Colonic mucosa (tissue), 4 donors: ENCODE data around the gene PNPLA3. TPM values are rescaled to one million over a fixed set of nuclear protein-coding genes. Genes with fewer than 3 reads are reported as not detected.

ENCODE experiments used
- DNase-seq: peaks from one replicate; pipeline ENCODE4 v3.0.0-alpha.2; 2020
- H3K27ac ChIP-seq: fragments of 200-600 bp; one replicate; pipeline ENCODE4 v1.8.0; 2021
- H3K27me3 ChIP-seq: fragments of 200-600 bp; one replicate; pipeline ENCODE4 v1.8.0; 2021
- H3K36me3 ChIP-seq: fragments of 200-600 bp; one replicate; pipeline ENCODE4 v1.8.0; 2021
- H3K4me1 ChIP-seq: fragments of 200-600 bp; one replicate; pipeline ENCODE4 v1.8.0; 2021; ENCODE audit warnings: mild to moderate bottlenecking
- H3K4me3 ChIP-seq: fragments of 200-600 bp; one replicate; pipeline ENCODE4 v1.8.0; 2021
- H3K9ac ChIP-seq, 2 donors: one replicate each; pipeline ENCODE4 v1.7.0; 2013; ENCODE audit warnings: control low read depth in 2 of 2, low read depth in 2 of 2, low read length in 2 of 2
- H3K9me3 ChIP-seq: fragments of 200-600 bp; one replicate; pipeline ENCODE4 v1.8.0; 2021
- CTCF ChIP-seq: fragments of 200-600 bp; IDR thresholded peaks from one replicate; pipeline ENCODE4 v1.8.0; 2022; ENCODE audit warnings: antibody characterized with exemption, mild to moderate bottlenecking
- intact Hi-C: fragments of 100-400 bp; cut with DNase I; formaldehyde crosslinking; loops from one replicate; pipeline ENCODE4 v1.14.1; 2022
- total RNA-seq, 2 donors: library from RNA; stranded (reverse); fragmentation: NEBNext Ultra II Directional in 1 of 2; extraction: Animal tissue kit (Norgen Biotek cat#: 25700) in 1 of 2; gene quantifications; one replicate each; pipeline ENCODE4 v1.2.1, GENCODE V29; 2021
- donor health status: healthy.
- donor health status: DM: no; HTN: no; CAD: no.
- donor health status: DM: no; HTN: no; CAD: no.

PNPLA3 gene
- total RNA-seq, 2 donors from 2014 or later = 0.15 to 1.6 TPM

GRCh38 chr22:43956805-43957463 lies 33.3 kb downstream of the PNPLA3 start:
- Histone ChIP-seq H3K4me1 (peaks cover 8% of the 10 kb centered on the region), H3K4me3 (no peak overlapping the region), H3K27me3 (no peaks in the 10 kb centered on the region), H3K9me3 (no peaks in the 10 kb centered on the region), H3K9ac (no peak overlapping the region), H3K27ac (no peak overlapping the region), H3K36me3 (no peaks in the 10 kb centered on the region)
- no peak for DNase-seq
- intact Hi-C loops = no loop called here
- TF ChIP-seq CTCF = no peak

GRCh38 chr22:43957871-43958270 lies 34.3 kb downstream of the PNPLA3 start:
- Histone ChIP-seq H3K36me3 (no peaks in the 10 kb centered on the region), H3K27me3 (no peaks in the 10 kb centered on the region), H3K9me3 (no peaks in the 10 kb centered on the region), H3K4me1 (peaks cover 8% of the 10 kb centered on the region), H3K4me3 (no peak overlapping the region), H3K9ac (no peak overlapping the region), H3K27ac (no peak overlapping the region)
- TF ChIP-seq CTCF = no peak
- intact Hi-C loops = no loop called here
- DNase-seq = no peak

DNA sequence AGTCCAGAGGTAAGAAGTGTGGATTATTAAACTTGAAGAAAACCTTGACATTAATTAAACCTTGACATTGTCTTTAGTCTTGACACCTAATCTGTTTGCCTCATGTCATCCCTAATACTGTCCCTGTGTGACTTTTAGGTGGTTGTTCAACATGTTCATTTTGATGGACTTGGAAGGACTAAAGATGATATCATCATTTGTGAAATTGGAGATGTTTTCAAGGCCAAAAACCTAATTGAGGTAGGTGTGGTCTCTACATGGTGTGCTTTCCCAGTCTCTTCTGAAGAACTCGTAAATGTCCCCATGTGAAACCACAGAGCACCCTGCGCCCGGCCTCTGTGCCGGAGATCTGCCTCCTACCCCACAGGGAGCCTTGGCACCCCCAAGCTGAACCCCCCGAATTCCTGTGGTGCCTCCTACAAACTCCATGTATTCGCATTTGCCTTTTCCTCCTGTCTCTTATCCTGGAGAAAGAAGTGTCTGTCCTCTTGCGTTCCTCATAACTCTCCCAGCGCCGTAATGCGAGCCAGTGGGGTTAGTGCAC lies 40.8 kb downstream of the PNPLA3 start:
- intact Hi-C loops = no loop called here
- no peak for DNase-seq
- H3K9me3 ChIP-seq = no peaks in the 10 kb centered on the region
- no peak overlapping the region for H3K4me3 ChIP-seq
- H3K27me3 ChIP-seq = no peaks in the 10 kb centered on the region
- no peak overlapping the region for H3K9ac ChIP-seq
- peaks cover 23% of the 10 kb centered on the region for H3K36me3 ChIP-seq
- H3K4me1 ChIP-seq = no peaks in the 10 kb centered on the region
- TF ChIP-seq CTCF = no peak
- no peak overlapping the region for H3K27ac ChIP-seq

DNA sequence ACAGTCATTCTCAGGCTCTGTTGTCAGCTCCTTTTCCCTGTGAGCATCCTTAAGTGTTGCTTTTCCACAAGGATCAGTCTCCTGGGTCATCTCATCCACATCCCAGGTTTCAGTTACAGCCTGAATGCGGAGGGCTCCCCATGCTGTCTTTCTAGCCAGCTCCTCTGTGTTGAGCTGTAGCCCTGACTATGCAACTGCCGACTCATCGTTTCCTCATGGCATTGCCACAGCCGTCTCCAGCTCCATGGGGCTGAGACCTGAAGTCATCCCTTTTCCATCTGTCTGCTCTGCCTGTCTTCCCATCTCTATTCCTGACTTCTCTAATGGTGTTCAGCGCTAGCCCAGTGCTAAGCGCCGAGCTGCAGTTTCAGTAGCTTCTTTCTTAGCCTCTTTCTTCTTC lies 43.5 kb downstream of the PNPLA3 start:
- no peaks in the 10 kb centered on the region for H3K4me1 ChIP-seq
- no peak for DNase-seq
- no peak for TF ChIP-seq CTCF
- H3K27ac ChIP-seq = no peak overlapping the region
- intact Hi-C loops = no loop called here
- peaks cover 23% of the 10 kb centered on the region for H3K36me3 ChIP-seq
- H3K4me3 ChIP-seq = no peak overlapping the region
- H3K27me3 ChIP-seq = no peaks in the 10 kb centered on the region
- H3K9me3 ChIP-seq = no peaks in the 10 kb centered on the region
- no peak overlapping the region for H3K9ac ChIP-seq

DNA sequence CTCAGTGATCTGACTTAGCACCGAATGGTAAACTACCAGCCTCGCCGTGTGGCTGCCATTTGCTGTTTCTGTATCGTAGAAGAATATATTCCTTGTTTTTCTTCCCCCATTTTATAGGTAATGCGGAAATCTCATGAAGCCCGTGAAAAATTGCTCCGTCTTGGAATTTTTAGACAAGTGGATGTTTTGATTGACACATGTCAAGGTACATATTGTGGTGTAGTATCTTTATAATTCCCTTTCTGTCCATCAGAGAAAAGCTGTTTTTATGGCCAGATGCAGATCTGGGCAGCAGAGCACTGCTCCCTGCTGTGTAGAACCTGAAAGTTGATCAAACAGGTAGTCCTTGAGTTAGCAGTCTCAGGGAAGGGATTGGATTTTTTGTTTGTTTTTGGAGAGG lies 45.0 kb downstream of the PNPLA3 start:
- intact Hi-C loops = no loop called here
- TF ChIP-seq CTCF = no peak
- Histone ChIP-seq H3K27ac (no peak overlapping the region), H3K36me3 (peaks cover 26% of the 10 kb centered on the region), H3K9me3 (no peaks in the 10 kb centered on the region), H3K9ac (no peak overlapping the region), H3K27me3 (no peaks in the 10 kb centered on the region), H3K4me3 (no peak overlapping the region), H3K4me1 (no peaks in the 10 kb centered on the region)
- no peak for DNase-seq
